ENCODE measurements around the gene TULP4.

Gene TULP4

DNA sequence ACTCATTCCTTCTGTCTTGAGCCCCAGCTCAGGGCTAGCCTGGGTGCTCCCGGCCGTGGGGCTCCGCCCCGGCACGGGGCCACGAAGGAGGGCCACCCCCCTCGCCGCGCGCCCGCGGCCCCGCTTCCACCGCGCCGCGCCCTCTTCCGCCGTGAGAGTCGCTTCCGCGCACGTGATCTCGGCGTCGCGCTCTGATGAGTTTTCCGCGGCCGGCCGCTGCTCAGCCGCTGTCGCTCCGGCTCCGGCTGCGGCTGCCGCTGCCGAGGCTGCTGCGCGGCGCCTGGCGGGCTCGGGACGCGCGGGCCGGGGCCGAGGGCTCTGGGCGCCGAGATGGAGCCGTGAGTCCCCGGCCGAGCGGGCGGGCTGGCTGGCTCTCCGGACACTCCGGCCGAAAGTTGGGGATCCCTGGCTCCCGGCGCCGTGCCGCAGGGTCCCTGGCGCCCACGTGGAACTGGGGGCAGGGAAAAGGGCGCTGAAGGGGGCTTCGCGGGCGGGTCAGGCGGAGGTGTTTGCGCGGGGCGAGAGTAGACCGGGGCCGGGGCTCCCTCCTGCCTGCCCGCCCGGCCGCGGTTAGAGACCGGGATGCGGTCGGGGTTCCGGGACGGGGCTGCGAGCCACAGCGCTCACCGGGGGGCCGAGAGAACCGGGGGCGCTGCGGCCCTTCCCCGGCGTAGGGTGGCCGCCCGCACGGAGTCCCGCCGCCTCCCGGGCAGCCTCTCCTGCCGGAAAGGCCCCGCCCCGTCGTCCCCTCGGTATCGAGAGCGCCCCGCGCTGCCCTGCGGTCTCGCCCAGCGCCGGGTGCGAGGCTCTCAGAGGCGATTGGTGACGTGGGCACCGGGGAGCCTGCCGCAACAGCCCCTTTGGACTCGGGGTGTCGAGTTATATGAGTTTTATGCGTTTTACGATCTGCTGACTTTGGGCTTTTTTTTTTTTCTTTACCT is 247.9 kb downstream of the TULP4 start, which contains the start of gene TMEM181:
Gene TMEM181, plus strand, starts transcription at position 197 of the 941 bp plus-strand sequence. Its CDS starts 134 bp downstream, at position 331.
- peak; percentile 83 for DNase-seq (ENCODE audit: low read depth)

DNA sequence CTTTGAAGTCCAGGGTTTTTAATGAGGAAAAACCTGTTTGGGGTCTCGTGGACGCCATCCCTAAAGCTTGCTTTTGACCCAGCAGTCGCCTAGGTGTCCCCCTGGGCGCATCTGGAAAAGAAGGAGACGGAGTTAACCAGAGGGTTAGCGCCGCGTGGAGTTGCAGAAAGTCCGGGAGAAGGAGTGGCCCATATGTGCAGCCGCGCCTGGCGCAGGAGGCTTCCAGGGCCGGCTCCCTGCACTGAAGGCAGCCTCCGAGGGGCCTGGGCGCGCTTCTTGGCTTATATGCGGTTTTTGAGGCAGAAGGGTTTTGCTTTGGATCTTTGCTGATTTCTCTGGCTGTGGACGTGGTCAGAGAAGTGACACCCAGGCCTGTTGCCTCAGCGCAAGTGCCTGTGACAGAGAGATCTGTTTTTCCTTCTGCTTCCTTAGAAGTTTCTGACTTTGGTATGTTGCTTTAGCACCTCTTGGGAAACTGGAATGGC is 248.6 kb downstream of the TULP4 start:
- no peak for DNase-seq (ENCODE audit: low read depth)
